ENCODE data around the gene NEUROD1.

The NEUROD1 gene

GRCh38 chr2:181642086-181642485, 38.2 kb downstream of the NEUROD1 start:
- no peak for DNase-seq (ENCODE audit: low read depth, low spot score)

GRCh38 chr2:181639686-181640085, 40.6 kb downstream of the NEUROD1 start:
- DNase-seq (ENCODE audit: low read depth, low spot score): no peak

- no peak for DNase-seq (ENCODE audit: low read depth, low spot score)
These were observed 47.5 kb downstream of the NEUROD1 start for GRCh38 chr2:181632733-181633401.

- DNase-seq (ENCODE audit: low read depth, low spot score): no peak
These were observed 51.4 kb downstream of the NEUROD1 start for GRCh38 chr2:181628590-181629585.

- no peak for DNase-seq (ENCODE audit: low read depth, low spot score)
These were observed 52.8 kb downstream of the NEUROD1 start for GRCh38 chr2:181627545-181627944.

GRCh38 chr2:181626671-181627070, 53.6 kb downstream of the NEUROD1 start:
- no peak for DNase-seq (ENCODE audit: low read depth, low spot score)
